Stimulated activated naive CD8-positive, alpha-beta T cell treated with anti-CD3 and anti-CD28 coated beads, Interleukin-15, Interleukin-2, amounts not matched to agents 100 ng/mL and 50 ng/mL, for 24 hours (primary cell): ENCODE data around the gene SLC25A31.

Experiments
- H3K27ac Mint-ChIP-seq: one replicate; pipeline ENCODE4 v1.8.0; 2021; ENCODE audit warnings: mild to moderate bottlenecking, mixed read lengths
- H3K27me3 Mint-ChIP-seq: one replicate; pipeline ENCODE4 v1.8.0; 2021; ENCODE audit warnings: mixed read lengths
- H3K36me3 Mint-ChIP-seq: one replicate; pipeline ENCODE4 v1.8.0; 2021; ENCODE audit warnings: low read depth, mixed read lengths
- H3K4me1 Mint-ChIP-seq: one replicate; pipeline ENCODE4 v1.8.0; 2021; ENCODE audit warnings: low read depth, mixed read lengths
- H3K4me3 Mint-ChIP-seq: one replicate; pipeline ENCODE4 v1.8.0; 2021; ENCODE audit warnings: mild to moderate bottlenecking, mixed read lengths
- H3K9me3 Mint-ChIP-seq: one replicate; pipeline ENCODE4 v1.8.0; 2021; ENCODE audit warnings: mixed read lengths

The SLC25A31 gene

GRCh38 chr4:127783955-127784770, 54.0 kb downstream of the SLC25A31 start:
- no peak overlapping the region for H3K27ac Mint-ChIP-seq
- H3K36me3 Mint-ChIP-seq = no peaks in the 10 kb centered on the region
- H3K9me3 Mint-ChIP-seq = no peaks in the 10 kb centered on the region
- H3K4me3 Mint-ChIP-seq = no peak overlapping the region
- peaks cover 66% of the 10 kb centered on the region for H3K27me3 Mint-ChIP-seq
- H3K4me1 Mint-ChIP-seq = peaks cover 29% of the 10 kb centered on the region

- peaks cover 55% of the 10 kb centered on the region for H3K27me3 Mint-ChIP-seq
- no peaks in the 10 kb centered on the region for H3K9me3 Mint-ChIP-seq
- H3K4me3 Mint-ChIP-seq = no peak overlapping the region
- H3K36me3 Mint-ChIP-seq = no peaks in the 10 kb centered on the region
- no peak overlapping the region for H3K27ac Mint-ChIP-seq
- H3K4me1 Mint-ChIP-seq = peaks cover 10% of the 10 kb centered on the region
These were observed 58.3 kb downstream of the SLC25A31 start for GRCh38 chr4:127788517-127788916.

- Mint-ChIP-seq H3K27ac (no peak overlapping the region), H3K36me3 (no peaks in the 10 kb centered on the region), H3K9me3 (no peaks in the 10 kb centered on the region), H3K27me3 (peaks cover 54% of the 10 kb centered on the region), H3K4me1 (no peaks in the 10 kb centered on the region), H3K4me3 (no peak overlapping the region)
These were observed 61.2 kb downstream of the SLC25A31 start for GRCh38 chr4:127791391-127791790.

- H3K4me3 Mint-ChIP-seq = no peak overlapping the region
- no peaks in the 10 kb centered on the region for H3K36me3 Mint-ChIP-seq
- no peaks in the 10 kb centered on the region for H3K4me1 Mint-ChIP-seq
- H3K27ac Mint-ChIP-seq = no peak overlapping the region
- peaks cover 53% of the 10 kb centered on the region for H3K27me3 Mint-ChIP-seq
- H3K9me3 Mint-ChIP-seq = no peaks in the 10 kb centered on the region
These were observed 63.3 kb downstream of the SLC25A31 start for GRCh38 chr4:127793528-127793927.

GRCh38 chr4:127799711-127800110, 69.5 kb downstream of the SLC25A31 start:
- H3K9me3 Mint-ChIP-seq = no peaks in the 10 kb centered on the region
- peaks cover 37% of the 10 kb centered on the region for H3K27me3 Mint-ChIP-seq
- no peaks in the 10 kb centered on the region for H3K36me3 Mint-ChIP-seq
- no peak overlapping the region for H3K4me3 Mint-ChIP-seq
- H3K4me1 Mint-ChIP-seq = no peaks in the 10 kb centered on the region
- H3K27ac Mint-ChIP-seq = no peak overlapping the region

GRCh38 chr4:127809173-127809800, 79.1 kb downstream of the SLC25A31 start:
- Mint-ChIP-seq H3K27ac (no peak overlapping the region), H3K4me3 (no peak overlapping the region), H3K4me1 (no peaks in the 10 kb centered on the region), H3K9me3 (no peaks in the 10 kb centered on the region), H3K36me3 (no peaks in the 10 kb centered on the region), H3K27me3 (peaks cover 8% of the 10 kb centered on the region)

- Mint-ChIP-seq H3K4me3 (no peak overlapping the region), H3K4me1 (no peaks in the 10 kb centered on the region), H3K9me3 (no peaks in the 10 kb centered on the region), H3K27ac (no peak overlapping the region), H3K27me3 (peaks cover 3% of the 10 kb centered on the region), H3K36me3 (no peaks in the 10 kb centered on the region)
These were observed 80.4 kb downstream of the SLC25A31 start for GRCh38 chr4:127810551-127810950.

GRCh38 chr4:127822430-127822829, 92.2 kb downstream of the SLC25A31 start:
- Mint-ChIP-seq H3K27ac (no peak overlapping the region), H3K4me3 (no peak overlapping the region), H3K9me3 (no peaks in the 10 kb centered on the region), H3K36me3 (no peaks in the 10 kb centered on the region), H3K27me3 (peaks cover 18% of the 10 kb centered on the region), H3K4me1 (no peaks in the 10 kb centered on the region)
